Urothelium cell line (cell line): ENCODE results near the gene GRAMD2A.

Experiments used
- DNase-seq: peaks from one replicate; pipeline ENCODE4 v3.0.0; 2011; ENCODE audit warnings: low spot score, mixed read lengths
- FAIRE-seq: peaks from 2 replicates; lab custom pipeline; 2011; peaks lifted over from hg19 to GRCh38; lab: Jason Lieb, UNC

GRAMD2A gene

GRCh38 chr15:72220687-72221086 is 23.1 kb upstream of the GRAMD2A start:
- DNase-seq, result no peak
- no peak for FAIRE-seq

GRCh38 chr15:72217216-72217615 is 19.6 kb upstream of the GRAMD2A start:
- FAIRE-seq (no peak), DNase-seq (no peak)

GRCh38 chr15:72216079-72216478 is 18.5 kb upstream of the GRAMD2A start:
- FAIRE-seq (no peak), DNase-seq (no peak)

- DNase-seq, result no peak
- FAIRE-seq, result no peak
Observed at GRCh38 chr15:72207558-72208085, 10.0 kb upstream of the GRAMD2A start.

- DNase-seq (no peak), FAIRE-seq (no peak)
Observed at GRCh38 chr15:72206677-72207000, 9.1 kb upstream of the GRAMD2A start.

- FAIRE-seq (no peak), DNase-seq (no peak)
Observed at GRCh38 chr15:72205896-72206676, 8.5 kb upstream of the GRAMD2A start.

GRCh38 chr15:72205273-72205672 is 7.7 kb upstream of the GRAMD2A start:
- no peak for FAIRE-seq
- DNase-seq, result no peak

- FAIRE-seq, result no peak
Observed at GRCh38 chr15:72203507-72203837, 5.9 kb upstream of the GRAMD2A start.

DNA sequence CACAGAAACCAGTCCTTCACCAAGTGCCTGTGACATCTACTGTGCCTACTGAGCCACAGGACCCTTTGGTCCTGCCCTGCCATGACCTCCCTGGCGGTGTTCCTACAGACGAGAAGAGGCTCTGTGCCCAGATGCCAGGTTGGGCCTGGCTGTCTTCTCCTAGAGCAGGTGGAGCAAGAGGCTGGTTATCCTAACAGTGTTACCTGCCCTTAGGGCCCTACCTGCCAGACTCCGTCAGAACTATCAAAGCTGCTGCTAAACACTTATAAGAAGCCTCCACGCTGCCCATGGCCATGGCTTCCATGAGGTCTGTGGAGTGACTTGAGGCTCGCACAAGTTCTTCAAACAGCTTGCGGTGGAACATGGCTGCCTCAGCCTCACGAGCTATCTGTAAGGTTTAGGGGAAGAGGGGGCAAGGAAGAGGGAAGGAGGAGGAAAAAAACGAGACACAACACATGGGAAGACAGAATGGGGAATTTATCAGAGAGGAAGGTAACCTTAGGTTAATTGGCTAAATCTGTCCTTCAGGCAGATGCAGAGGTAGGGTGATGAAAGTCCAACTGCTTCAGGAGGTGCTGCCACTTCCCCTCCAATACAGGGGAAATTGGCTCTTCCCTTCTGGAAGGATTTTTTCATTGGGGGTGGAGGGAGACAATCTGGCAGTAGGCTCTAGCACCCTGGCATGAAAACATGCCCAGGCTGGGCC is 5.4 kb upstream of the GRAMD2A start:
- FAIRE-seq, result no peak

More at GRCh38 chr15:72203507-72203837, 5.9 kb upstream of the GRAMD2A start:
- no peak for DNase-seq

GRCh38 chr15:72202302-72202701 is 4.7 kb upstream of the GRAMD2A start:
- no peak for FAIRE-seq
- DNase-seq, result no peak

More for the DNA sequence above, 5.4 kb upstream of the GRAMD2A start:
- no peak for DNase-seq

- DNase-seq (no peak), FAIRE-seq (peak; percentile 44)
Observed at GRCh38 chr15:72201391-72201921, 3.9 kb upstream of the GRAMD2A start.

DNA sequence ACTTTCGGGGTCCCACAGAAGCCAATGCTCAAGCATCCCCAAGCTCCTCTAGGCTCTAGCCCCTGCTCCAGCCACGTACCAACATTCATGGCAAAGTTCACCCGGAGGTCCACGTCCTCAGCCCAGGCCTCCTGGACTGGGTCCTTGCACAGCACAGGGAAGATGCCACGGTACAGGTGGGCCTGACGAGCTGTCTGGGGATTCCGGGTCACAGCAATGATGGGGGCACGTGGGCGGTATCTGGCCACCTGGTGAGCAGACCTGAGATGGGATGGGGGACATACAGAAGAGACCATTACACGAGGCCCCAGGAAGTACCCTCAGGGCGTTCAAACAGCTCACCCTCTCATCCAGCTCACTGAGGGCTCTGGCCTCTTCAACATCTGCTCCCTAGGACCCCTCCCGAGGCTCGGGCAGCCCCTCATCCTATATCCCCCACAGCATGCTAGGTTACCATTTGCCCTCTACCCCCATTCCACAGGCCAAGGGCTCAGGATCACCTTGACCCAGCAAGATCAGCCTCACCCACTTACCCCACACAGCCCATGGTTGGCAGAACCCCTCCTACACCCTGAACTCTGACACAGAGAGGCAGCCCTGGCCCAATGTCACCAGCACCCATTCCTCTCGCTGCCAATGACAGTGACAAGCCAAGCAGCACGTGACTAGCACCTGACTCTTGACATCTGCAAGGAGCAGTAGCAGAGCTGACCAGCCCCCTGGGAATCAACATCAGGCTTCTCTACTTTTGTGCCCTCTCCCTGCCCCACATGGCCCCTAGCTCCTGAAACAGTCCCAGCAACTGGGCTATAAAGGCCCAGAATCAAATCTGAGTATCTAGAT is 3.0 kb upstream of the GRAMD2A start:
- FAIRE-seq, result peak; percentile 82
- DNase-seq, result no peak

DNA sequence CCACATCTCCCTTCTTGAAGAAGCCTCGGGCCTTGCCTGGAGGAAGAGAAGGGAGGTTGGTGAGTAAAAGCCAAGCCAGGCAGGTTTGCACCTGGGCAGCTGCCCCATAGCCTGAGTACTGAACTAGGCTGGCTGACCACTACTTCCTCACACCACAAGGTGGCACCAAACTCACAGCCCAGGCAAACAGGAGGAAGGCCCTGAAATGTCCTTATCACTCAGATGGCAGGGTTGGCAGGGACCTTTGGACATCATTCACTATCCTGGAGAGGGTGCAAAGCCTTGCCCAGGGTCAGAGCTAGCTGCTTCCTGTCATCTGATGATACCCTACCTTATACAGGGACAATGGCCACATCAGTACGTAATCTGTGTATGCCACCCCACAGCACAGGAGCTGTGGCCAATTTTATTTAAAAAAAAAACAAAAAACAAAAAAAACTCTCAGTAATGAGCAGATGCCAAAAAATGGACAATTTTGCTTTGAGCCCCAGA is 2.2 kb upstream of the GRAMD2A start:
- peak; percentile 73 for DNase-seq

DNA sequence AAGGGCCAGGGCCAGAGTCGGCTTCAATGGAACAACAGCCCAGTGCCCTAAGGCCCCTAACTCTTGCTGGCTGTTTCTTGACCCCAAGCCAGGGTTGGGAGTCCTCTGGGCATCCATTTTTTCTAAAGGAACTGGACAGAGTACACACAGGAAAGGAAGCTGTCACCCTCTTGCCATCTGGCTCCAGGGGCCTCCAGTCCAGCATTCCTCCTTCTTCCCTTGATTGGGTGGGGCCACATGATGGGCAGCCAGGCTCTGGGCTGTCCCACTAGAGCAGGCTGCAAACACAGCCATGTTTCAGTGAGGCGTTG is 1.6 kb upstream of the GRAMD2A start:
- DNase-seq (no peak), FAIRE-seq (no peak)

More for the DNA sequence above, 2.2 kb upstream of the GRAMD2A start:
- FAIRE-seq, result peak; percentile 97

- FAIRE-seq (no peak), DNase-seq (no peak)
Observed at GRCh38 chr15:72198356-72199204, 993 bp upstream of the GRAMD2A start.

- no peak for DNase-seq
Observed at GRCh38 chr15:72197041-72197459, 537 bp downstream of the GRAMD2A start.

DNA sequence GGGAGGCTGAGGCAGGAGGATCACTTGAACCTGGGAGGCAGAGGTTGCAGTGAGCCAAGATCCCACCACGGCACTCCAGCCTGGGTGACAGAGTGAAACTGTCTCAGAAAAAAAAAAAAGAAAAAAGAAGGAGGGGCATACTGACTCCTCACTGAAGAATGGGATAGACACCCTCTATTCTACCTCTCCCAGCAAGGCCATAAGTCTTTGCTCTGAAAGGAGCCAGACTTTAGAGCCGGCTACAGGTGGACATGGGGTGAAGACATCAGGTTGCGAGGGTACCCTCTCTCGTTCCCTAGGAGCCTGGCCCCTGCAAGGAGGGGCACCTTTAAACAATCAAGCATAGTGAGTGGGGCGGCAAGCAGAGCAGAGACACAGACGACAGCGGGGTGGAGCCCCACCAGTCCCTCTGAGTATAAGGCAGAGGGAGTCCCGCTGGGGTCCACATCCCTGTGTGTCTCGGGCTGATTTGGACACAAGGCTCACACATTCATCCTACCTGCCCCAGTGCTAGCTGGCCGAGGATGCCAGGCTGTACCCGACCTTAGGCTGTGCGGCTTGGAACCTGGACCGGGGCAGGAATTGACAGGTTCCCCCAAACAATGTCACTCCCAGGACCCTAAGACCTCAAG is 1.1 kb downstream of the GRAMD2A start:
- FAIRE-seq, result no peak
- no peak for DNase-seq

More at GRCh38 chr15:72197041-72197459, 537 bp downstream of the GRAMD2A start:
- no peak for FAIRE-seq

DNA sequence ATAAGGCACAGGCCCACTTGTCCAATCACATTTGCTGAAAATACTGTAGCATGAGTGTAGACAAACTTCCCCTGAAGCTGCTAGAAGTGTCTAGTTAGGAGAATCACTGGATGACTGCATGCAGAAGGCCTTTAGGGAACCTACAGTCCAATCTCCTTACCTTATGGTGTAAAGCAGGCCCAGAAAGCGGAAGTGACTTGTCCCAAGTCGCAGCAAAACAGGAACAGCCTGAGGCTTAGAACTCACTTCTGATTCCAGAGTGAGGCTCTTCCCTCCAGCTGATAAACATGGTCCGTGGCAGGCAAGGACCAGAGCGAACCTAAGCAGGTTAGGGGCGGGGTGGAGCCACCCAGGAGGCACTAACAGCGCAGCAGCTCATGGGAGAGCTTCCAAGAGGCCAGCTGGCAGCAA is 2.5 kb downstream of the GRAMD2A start:
- FAIRE-seq (no peak), DNase-seq (no peak)

DNA sequence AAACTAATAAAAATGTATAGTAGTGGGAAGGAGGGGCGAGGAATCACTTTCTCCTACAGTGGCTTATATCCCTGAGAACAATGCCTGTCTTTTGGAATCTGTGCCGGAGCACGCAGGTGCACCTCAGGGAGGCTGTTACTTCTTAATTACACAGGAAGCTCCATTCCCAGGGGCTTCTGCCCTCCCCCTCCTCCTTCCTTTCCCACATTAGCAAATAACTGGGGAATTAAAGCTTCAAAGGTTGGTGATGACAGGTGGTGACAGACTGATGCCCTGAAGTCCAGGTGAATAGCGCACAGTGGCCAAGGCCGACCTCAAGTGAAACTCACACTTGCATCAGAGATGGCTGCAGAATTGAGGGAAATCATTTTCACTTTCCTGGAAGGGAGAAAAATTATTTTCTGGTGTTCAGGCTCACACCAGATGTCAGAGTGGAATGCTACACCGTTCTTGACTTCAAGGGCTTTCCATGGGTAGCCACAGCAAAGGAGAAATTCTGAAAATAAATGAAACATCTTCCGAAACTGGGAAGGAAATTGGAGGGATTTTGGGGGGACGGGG is 3.7 kb downstream of the GRAMD2A start:
- FAIRE-seq, result no peak
- no peak for DNase-seq
